HG03135 (cell line): Measurements from ENCODE around the gene RABL6.
"Not testable (repeated sequence)": the region's sequence is repeated elsewhere in the genome, so short reads cannot be mapped to it uniquely, and the experiment has no call there.

Experiments
- ATAC-seq: cut with Tn5 transposase; IDR thresholded peaks from one replicate; pipeline ENCODE4 v1.9.1; 2021; ENCODE audit warnings: mild to moderate bottlenecking, moderate library complexity; ENCODE audit not compliant: unreplicated experiment

RABL6 gene

DNA sequence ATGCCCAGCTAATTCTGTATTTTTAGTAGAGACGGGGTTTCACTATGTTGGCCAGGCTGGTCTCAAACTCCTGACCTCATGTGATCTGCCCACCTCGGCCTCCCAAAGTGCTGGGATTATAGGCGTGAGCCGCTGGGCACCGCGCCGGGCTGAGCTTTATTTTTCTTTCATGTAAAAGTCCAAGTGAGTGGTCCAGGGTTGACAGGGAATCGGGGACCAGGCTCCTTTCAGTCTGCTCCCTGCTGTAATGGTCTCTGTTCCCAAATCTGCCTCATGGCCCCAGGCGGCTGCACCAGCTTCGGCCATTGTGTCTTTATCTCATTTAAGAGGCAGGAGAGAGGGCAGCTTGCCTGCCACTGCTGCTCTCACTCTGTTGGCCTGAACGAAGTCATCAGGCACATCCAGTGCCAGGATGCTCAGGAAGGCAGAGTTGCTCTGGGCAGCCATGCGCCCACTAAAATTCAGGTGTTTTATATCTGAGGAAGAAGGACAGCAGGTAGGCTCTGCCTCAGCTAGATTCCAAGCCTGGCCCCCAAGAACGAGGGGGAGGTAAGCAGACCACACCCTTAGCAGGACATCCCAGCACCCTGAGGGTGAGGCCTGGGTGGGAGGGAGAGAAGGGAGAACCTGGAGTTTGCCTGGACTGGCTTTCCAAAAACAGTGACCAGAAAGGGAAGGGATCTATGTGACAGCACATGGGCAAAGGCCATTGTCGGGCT, 13.3 kb upstream of the RABL6 start:
- no peak for ATAC-seq

DNA sequence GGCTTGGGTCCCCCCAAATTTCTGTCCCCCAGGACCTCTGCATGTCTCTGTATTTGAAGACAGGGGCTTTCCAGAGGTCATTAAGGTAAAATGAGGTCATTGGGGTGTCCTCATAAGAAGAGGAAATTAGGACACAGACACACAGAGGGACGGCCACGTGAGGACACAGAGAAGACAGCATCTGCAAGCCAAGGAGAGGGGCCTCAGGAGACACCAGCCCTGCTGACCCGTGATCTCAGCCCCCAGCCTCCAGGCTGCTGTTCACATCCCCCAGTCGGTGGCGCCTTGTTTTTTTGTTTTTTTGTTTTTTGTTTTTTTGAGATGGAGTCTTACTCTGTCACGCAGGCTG, 12.8 kb upstream of the RABL6 start:
- no peak for ATAC-seq

DNA sequence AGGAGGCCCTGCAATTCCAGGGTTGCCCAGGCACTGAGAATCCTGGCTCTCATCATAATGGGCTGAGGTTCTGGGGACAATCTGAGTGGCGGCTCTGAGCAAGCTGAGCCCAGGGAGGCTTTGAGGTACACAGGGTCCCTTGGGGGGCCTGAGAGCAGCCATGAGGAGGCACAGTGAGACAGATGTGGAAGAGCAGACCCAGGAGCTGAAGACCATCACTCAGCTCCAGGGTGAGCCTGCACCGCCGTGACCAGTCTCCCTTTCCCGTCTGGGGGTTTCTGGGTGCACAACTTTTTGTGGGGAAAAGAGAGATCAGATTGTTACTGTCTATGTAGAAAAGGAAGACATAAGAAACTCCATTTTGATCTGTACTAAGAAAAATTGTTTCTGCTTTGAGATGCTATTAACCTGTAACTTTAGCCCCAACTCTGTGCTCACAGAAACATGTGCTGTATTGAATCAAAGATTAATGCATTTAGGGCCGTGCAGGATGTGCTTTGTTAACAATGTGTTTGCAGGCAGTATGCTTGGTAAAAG, 11.4 kb upstream of the RABL6 start, which contains the start of gene CCDC183:
Gene CCDC183 (plus strand): TSS at position 101 of the 537 bp plus-strand sequence. CDS start 60 bp downstream, at position 161.
- no peak for ATAC-seq

DNA sequence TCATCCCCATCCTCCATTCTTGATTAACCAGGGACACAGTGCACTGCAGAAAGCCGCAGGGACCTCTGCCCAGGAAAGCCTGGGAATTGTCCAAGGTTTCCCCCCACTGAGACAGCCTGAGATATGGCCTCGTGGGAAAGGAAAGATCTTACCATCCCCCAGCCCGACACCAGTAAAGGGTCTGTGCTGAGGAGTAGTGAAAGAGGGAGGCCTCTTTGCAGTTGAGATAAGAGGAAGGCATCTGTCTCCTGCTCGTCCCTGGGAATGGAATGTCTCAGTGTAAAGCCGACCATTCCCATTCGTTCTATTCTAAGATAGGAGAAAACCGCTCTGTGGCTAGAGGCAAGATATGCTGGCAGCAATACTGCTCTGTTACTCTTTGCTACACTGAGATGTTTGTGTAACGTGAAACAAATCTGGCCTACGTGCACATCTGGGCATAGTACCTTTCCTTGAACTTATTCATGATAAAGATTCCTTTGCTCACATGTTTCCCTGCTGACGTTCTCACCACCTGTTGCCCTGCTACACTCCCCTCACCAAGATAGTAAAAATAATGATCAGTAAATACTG, 10.9 kb upstream of the RABL6 start:
- ATAC-seq: not testable (repeated sequence)

DNA sequence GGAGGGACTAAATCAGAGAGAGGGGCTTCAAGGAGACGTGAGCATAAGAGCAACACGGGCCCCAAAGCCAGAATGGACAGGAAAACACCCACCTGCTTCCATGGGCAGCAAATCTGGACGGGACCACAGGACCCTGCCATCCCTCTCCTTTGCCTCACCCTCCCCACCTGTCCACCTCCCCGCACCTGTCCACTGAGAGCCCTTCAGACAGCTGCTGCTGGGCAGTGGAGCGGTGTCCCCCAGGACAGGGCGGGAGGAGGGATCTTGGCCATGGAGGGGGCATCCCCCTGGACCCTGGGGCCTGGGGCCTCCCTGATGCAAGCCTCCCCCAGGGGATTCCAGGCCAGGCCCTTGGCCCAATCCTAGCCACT, 9.1 kb upstream of the RABL6 start:
- no peak for ATAC-seq

DNA sequence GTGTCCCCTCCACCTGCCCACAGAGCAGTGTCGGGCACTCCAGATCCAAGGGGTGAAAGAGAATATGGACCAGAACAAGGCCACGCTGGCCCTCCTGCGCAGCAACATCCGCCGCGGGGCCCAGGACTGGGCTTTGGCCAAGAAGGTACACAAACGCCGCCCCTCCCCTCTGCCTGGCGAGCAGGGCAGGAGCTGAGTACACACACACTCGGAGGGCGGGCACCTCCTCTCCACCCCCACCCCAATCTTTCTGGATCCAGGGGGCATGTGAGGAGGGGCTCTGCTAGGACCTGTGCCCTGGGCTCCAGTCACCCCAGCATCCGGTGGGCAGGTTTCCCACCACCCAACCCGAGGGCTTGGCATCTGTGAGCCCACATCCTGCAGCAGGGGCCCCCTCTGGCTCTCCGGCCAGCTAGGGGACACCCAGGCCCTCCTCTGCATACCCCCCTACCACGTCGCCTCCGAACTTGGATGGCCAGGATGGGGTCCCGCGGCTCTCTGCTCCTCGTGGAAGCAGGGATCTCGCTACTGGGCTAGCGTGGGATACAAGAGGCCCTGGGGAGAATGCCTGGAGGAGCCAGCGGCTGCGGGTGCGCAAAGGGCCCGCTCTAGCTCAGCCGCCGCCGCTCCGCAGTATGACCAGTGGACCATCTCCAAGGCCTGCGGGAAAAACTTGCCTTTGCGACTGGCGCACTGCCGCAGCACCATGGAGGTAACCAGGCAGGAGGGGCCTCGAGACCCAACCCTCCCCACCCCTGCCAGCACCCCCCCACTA, 8.5 kb upstream of the RABL6 start:
- no peak for ATAC-seq

DNA sequence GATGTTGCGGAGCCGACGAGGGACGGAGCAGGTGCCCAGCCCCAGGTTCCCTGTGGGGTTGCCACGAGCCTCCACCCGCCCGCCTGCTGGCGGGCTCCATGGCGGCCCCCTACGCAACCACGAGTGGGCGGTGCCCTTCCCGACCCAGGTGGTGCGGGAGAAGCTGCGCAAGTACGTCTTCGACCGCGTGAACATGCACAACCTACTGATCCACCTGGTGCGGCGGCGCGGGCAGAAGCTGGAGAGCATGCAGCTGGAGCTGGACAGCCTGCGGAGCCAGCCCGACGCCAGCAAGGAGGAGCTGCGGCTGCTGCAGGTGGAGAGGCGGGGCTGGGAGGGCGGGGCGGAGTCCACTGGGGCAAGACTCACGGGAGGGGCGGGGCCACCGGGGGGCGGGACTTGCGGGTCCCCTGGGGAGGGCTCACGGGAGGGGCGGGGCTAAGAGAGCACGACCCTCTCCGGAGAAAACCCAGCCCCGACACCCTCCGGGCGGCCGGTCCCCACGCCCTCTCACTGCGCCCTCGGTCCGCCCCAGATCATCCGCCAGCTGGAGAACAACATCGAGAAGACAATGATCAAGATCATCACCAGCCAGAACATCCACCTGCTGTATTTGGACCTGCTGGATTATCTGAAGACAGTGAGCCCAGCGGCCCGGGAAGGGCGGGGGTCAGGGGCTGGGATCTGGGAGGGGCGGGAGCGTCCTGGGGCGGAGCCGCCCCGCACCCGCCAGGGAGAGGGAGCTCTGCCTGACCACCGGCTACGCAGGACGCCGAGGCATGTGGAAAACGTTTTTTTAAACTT, 7.7 kb upstream of the RABL6 start:
- ATAC-seq: no peak

DNA sequence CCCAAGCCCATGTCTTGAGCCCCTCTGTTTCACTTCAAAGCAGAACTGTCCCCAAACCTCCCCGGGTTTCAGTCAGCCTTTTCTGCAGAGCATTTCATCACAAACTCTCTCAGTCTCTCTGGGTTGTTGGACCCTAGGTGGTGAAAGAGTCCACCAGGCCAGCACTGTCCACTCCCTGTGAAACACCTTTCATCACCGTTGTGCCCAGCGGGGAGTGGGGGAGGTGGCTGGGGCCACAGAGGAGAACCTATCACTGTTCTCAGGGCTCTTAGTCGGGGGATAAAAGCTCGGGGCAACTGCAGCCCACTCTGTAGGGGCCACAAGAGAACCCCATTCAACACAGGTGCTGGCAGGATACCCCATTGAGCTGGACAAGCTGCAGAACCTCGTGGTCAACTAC, 5.4 kb upstream of the RABL6 start:
- ATAC-seq: no peak

DNA sequence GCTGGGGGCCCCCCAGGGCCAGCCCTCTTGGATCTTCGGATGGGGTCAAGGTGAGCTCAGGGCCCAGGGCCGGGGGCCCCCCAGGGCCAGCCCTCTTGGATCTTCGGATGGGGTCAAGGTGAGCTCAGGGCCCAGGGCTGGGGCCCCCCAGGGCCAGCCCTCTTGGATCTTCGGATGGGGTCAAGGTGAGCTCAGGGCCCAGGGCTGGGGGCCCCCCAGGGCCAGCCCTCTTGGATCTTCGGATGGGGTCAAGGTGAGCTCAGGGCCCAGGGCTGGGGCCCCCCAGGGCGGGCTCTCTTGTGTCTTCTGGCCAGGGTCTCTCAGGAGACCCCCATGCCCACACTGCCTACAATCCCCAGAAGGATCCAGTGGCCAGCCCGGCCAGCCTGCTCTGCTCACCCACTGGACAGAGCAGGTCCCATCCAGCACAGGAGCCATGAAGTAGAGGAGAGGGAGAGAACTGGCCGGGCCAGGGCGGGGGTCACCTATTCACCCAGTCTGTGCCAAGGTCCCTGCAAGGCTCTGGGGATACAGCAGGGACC, 4.7 kb upstream of the RABL6 start:
- ATAC-seq: not testable (repeated sequence)

DNA sequence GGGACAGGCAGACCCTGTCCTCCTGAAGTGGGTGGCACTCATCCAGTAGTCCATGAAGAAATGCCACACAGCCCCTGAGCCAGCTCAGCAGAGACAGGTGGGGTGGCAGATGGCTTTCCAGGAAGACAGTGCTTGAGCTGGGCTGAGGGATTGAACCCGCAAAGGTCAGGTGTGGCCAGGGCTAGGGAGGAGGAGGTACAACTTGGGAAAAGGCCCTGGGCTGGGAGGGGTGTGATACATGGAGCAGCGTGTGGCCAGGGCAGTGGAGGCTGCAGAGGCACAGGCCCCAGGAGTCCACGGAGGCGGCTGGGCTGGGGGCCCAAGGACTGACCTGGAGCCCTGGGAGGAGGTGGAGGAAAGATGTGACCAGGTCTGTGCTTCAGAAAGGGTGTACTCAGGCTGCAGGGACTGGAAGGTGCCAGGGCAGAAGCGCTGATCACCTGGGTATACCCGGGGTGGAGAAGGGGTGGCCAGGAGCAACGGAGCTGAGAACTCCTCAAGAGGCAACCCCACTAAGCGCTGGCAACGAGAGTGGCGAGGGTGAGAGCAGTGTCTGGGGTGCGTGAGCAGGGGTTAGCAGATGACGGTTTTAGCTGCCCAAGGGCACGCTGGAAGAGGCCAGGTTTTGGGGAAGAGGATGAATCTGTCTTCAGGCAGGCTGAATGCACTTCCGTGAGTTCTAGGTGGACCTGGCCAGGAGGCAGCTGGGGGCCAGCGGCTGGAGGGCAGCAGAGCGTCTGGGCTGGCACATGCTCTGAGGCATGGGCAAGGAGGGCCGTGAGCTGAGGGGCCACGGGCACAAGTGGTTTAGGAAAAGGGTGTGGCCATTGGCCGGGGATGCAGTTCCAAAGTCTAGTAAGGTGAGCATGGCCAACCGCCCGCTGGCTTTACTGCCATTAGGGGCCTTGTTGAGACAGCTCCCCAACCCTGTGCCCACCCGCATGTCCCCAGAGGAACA, 3.9 kb upstream of the RABL6 start:
- no peak for ATAC-seq

DNA sequence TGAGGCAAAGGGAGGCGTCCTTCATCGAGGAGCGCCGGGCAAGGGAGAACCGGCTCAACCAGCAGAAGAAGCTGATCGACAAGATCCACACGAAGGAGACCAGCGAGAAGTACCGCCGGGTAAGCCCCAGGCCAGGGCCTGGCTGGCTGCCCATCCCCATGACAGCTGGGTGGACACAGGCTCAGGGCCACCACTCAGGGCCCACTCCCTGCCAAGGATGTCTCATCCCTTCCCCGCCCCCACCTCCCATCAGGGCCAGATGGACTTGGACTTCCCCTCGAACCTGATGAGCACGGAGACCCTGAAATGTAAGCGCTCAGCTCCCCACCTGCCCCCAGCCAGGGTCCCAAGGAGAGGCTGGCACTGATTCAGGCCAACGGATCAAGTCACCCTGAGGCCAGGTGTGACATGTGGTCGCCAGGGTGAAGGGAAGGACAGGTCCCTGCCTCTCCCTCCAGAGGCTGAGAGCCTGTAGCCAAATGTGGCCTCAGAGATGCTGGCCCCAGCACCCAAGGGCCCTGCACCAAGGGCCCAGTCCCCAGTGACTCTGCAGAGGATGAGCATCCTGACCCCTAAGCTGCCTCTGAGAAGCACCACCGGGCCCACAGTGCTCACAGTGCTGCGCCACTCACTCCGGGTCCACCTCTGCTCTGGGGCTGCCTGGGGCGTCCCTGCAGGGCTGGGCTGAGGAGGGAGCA, 3.1 kb upstream of the RABL6 start:
- ATAC-seq: no peak

DNA sequence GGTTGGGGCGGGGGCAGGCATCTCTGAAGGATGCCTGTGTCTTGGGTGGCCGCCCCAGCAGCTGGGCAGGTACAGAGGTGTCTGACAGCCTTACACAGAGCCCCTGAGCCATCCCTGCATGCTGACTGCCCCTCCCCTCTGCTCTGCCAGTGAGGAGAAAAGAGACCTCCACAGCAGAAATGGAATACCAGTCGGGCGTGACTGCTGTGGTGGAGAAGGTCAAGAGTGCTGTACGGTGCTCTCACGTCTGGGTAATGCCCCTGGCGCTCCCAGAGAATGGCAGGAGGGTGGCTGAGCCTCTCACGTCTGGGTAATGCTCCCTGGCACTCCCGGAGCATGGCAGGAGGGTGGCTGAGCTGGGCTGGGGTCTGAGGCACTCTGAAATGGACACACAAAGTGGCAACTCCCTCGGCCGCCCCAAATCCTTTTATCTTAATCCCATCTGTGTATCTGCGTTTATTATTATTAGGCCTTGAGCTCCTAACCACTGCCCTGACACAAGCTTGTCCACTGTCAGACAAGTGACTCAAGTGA, 2.5 kb upstream of the RABL6 start:
- ATAC-seq: no peak

DNA sequence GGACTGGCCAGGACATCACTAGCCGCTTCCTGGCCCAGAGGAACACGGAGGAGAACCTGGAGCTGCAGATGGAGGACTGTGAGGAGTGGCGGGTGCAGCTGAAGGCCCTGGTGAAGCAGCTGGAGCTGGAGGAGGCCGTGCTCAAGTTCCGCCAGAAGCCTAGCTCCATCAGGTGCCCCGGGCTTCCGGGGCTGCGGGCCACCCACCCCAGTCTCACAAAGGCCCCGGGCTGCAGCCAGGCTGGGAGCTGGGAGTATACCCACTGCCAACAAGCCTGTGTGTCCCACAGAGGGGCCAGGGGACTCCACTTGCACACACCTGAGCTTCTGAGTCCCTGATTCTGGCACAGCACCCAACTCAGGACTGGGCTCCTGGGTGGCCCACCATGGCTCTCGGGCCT, 1.7 kb upstream of the RABL6 start:
- no peak for ATAC-seq

DNA sequence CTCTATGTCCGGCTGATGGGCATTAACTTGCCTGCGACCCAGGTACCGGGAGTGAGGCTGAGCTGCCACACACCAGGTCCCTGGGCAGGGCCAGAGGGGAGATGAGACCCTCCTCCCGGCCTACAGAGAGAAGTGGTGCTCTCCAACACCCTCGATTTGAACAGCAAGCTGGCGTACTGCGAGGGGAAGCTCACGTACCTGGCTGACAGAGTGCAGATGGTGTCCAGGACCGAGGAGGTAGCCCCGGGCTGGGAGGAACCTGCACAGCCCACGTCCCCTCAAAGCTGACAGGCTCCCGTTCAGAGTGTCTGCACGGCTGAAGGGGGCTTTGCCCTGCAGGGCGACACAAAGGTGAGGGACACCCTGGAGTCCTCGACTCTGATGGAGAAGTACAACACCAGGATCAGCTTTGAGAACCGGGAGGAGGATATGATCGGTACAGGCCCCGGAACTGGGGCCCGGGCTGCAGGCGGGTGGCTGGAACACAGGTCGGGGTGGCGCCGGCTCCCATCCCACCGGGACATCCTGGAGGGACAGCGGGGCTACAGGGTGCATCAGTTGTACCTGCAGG, 1.0 kb upstream of the RABL6 start:
- no peak for ATAC-seq

DNA sequence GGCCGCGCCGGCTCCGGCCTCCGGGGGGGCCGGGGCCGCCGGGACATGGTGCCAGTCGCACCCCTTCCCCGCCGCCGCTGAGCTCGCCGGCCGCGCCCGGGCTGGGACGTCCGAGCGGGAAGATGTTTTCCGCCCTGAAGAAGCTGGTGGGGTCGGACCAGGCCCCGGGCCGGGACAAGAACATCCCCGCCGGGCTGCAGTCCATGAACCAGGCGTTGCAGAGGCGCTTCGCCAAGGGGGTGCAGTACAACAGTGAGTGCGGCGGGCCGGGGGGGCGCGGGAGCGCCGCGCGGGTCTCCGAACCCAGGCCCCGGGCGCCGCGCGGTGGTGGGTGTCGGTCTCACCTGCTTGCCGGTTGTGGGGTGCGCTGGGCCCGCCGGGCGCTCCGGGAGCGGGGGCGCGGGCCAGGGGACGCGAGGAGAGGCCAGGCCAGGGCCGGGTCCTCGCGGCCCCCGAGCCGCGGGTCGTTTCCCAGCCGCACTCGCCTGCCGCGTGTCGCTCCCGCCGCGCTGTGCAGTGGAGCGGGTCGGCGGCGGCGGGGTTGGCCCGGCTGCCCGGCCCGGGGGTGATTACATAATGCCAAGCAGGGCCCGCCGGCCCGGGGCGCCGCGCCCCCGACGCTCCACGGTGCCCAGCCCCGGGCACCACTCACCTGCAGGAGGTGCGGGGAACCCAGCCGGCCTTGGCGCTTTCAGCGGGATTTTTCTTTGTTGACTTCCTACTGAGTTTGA, 492 bp downstream of the RABL6 start:
- peak; percentile 26 for ATAC-seq

DNA sequence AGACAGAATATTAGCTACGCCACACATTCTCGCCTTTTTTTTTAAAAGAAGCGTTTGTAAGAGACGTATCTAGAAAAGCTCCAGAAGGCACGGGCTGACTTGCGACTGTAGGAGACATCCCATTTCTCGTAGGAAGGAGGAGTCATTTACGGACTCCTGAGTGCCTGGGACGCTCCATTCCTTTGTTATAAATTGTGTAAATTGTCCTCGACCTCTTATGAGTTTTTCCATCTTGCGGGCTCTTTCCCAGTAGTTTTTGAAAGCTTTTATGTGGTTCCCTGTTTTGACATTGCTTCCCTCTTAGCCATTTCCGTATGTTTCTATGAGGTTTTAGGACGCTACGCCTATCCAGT, 1.0 kb downstream of the RABL6 start:
- no peak for ATAC-seq

DNA sequence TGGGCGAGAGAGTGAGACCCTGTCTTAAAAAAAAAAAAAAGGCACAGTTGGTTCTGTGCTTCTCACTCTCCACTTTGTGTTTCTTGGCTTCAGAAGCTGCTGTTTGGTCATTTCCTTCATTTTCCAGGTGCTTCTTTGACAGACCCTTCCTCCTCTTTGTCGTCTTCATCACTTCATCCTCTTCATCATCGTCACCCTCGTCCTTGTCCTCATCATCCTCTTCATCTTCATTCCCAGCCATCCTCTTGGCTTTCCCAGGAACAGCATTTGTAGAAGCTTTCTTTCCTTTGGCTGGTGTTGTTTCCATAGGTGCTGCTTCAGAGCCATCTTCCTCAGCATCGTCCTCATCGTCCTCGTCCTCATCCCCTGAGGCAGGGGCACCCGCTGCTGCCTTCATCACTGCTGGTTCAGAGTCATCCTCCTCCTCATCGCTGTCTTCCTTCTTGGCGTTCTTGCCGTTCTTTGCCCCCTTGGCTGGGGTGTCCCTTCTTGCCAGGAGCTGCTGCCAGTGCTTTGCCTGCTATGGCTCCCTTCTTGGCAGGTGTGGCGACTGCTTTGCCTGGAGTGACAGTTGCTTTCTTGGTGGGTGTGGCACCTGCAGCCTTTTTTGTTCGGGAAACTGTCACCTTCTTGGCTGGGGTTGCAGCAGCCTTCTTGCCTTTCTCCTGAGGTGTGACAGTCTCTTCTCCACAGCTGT, 7.1 kb downstream of the RABL6 start:
- no peak for ATAC-seq
